ENCODE results near the gene WNT7B.

Gene WNT7B

GRCh38 chr22:45984316-45984916, 7.5 kb upstream of the WNT7B start:
- H3K9ac ChIP-seq, result no peak overlapping the region
- no peak overlapping the region for H3K4me3 ChIP-seq
- no peaks in the 10 kb centered on the region for H3K36me3 ChIP-seq
- peaks cover 35% of the 10 kb centered on the region for H3K9me3 ChIP-seq
- no peak overlapping the region for H3K4me2 ChIP-seq
- no peaks in the 10 kb centered on the region for H4K20me1 ChIP-seq
- no peaks in the 10 kb centered on the region for H3K4me1 ChIP-seq
- TF ChIP-seq Cebpa-rat (IDR thresholded peaks at IDR 0.05), result no peak
- H3K27ac ChIP-seq, result no peak overlapping the region
- no peaks in the 10 kb centered on the region for H3K27me3 ChIP-seq

- Histone ChIP-seq H3K4me3 (no peak overlapping the region), H3K9ac (no peak overlapping the region), H3K9me3 (peaks cover 35% of the 10 kb centered on the region), H3K4me2 (no peak overlapping the region), H4K20me1 (no peaks in the 10 kb centered on the region), H3K27me3 (no peaks in the 10 kb centered on the region), H3K27ac (no peak overlapping the region), H3K36me3 (no peaks in the 10 kb centered on the region), H3K4me1 (no peaks in the 10 kb centered on the region)
- no peak for TF ChIP-seq Cebpa-rat (IDR thresholded peaks at IDR 0.05)
Observed at GRCh38 chr22:45983797-45984196, 6.8 kb upstream of the WNT7B start.

DNA sequence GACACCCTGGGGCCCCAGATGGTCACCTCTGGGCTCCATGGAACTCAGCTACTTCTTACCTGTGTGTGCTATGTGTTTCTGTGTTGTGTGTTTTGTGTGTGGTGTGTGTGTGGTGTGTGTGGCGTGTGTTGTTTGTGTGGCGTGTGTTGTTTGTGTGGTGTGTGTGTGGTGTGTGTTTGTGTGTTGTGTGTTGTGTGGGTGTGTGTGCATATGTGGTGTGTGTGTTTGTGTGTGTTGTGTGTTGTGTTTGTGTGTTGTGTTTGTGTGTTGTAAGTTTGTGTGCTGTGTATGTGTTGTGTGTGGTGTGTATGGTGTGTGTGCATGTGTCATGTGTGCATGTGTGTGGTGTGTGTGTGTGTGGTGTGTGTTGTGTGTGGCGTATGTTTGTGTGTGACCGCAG, 3.8 kb upstream of the WNT7B start:
- no peak for TF ChIP-seq Cebpa-rat (IDR thresholded peaks at IDR 0.05)
- no peak overlapping the region for H3K9ac ChIP-seq
- H3K4me1 ChIP-seq, result peaks cover 26% of the 10 kb centered on the region
- H3K36me3 ChIP-seq, result no peaks in the 10 kb centered on the region
- no peak overlapping the region for H3K4me3 ChIP-seq
- peaks cover 25% of the 10 kb centered on the region for H4K20me1 ChIP-seq
- H3K4me2 ChIP-seq, result no peak overlapping the region
- H3K27ac ChIP-seq, result no peak overlapping the region
- H3K27me3 ChIP-seq, result peaks cover 28% of the 10 kb centered on the region
- H3K9me3 ChIP-seq, result peaks cover 10% of the 10 kb centered on the region

GRCh38 chr22:45980268-45980570, 3.3 kb upstream of the WNT7B start:
- no peak overlapping the region for H3K4me2 ChIP-seq
- no peak overlapping the region for H3K9ac ChIP-seq
- H3K9me3 ChIP-seq, result peaks cover 4% of the 10 kb centered on the region
- no peak overlapping the region for H3K27ac ChIP-seq
- no peak overlapping the region for H3K4me3 ChIP-seq
- H3K36me3 ChIP-seq, result no peaks in the 10 kb centered on the region
- H3K4me1 ChIP-seq, result peaks cover 31% of the 10 kb centered on the region
- H3K27me3 ChIP-seq, result peaks cover 34% of the 10 kb centered on the region
- no peak for TF ChIP-seq Cebpa-rat (IDR thresholded peaks at IDR 0.05)
- H4K20me1 ChIP-seq, result peaks cover 31% of the 10 kb centered on the region

DNA sequence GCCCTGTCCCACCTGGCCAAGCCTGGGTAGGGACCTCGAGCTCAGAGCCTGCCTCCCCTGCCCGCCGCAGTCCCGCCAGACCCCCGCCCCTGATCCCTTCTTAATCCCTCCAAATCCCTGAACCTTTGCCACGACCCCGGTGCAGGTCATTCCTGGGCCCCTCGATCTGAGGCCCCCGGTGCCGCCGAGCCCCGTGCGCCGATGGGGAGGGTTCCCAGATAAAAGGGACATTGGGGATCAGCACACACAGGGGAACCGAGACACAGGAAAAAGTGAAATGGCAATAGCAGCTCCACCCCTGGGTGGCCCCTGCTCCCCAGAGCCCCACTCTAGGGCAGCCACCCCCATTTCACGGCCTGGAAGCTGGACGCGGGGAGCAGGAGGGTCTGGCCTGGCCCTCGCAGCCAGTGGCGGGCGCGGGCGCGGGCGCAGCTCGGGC, 1.3 kb upstream of the WNT7B start:
- no peaks in the 10 kb centered on the region for H3K36me3 ChIP-seq
- H3K4me1 ChIP-seq, result peaks cover 39% of the 10 kb centered on the region
- no peak overlapping the region for H3K9ac ChIP-seq
- H3K4me3 ChIP-seq, result peak overlapping the region; percentile 71
- peaks cover 50% of the 10 kb centered on the region for H4K20me1 ChIP-seq
- no peak overlapping the region for H3K27ac ChIP-seq
- peak overlapping the region; percentile 92 for H3K4me2 ChIP-seq
- TF ChIP-seq Cebpa-rat (IDR thresholded peaks at IDR 0.05), result no peak
- H3K27me3 ChIP-seq, result peaks cover 53% of the 10 kb centered on the region
- no peaks in the 10 kb centered on the region for H3K9me3 ChIP-seq

GRCh38 chr22:45977551-45978274, 751 bp upstream of the WNT7B start:
- no peak for TF ChIP-seq Cebpa-rat (IDR thresholded peaks at IDR 0.05)
- no peak overlapping the region for H3K9ac ChIP-seq
- H3K27ac ChIP-seq, result no peak overlapping the region
- peak overlapping the region; percentile 92 for H3K4me2 ChIP-seq
- H3K9me3 ChIP-seq, result no peaks in the 10 kb centered on the region
- H3K4me3 ChIP-seq, result peak overlapping the region; percentile 71
- peaks cover 59% of the 10 kb centered on the region for H3K27me3 ChIP-seq
- H3K4me1 ChIP-seq, result peaks cover 45% of the 10 kb centered on the region
- H4K20me1 ChIP-seq, result peaks cover 56% of the 10 kb centered on the region
- H3K36me3 ChIP-seq, result no peaks in the 10 kb centered on the region

DNA sequence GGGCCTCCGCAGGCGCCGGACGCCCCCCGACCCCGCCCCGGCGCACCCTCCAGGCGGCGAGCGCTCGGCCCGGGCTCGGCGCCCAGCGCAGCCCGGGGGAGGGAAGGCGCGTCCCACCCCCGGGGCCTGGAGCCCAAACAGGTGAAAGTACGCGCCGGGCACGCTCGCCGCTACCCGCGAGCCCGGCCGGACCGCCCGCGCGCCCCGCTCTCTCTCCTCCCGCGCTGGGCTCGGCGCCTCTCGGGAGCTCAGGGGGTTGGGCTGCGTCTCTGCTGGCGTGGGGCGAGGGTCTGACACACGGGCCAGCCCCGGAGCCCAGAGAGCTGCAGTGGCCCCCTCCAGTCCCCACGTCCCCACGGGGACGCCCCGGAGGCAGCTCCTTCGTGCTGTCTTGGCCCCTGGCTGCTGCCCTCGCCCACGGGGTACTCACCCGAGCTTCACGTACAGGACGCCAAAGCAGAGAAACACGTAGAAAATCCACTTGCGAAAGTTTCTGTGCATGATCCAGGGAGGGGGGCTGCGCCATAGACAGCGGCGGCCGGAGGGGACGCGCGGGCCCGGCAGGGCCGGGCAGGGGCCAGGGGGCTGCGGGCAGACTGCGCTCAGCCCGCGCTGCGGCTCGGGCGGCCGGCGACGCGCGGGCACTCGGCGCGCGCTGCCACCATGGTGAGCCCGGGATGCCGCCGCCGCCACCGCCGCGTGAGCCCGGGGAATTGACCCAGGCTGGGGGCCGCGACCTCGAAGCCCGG, 534 bp downstream of the WNT7B start:
- H3K4me2 ChIP-seq, result peak overlapping the region; percentile 92

GRCh38 chr22:45975164-45976161, 1.5 kb downstream of the WNT7B start:
- Histone ChIP-seq H3K9ac (no peak overlapping the region), H3K4me2 (peak overlapping the region; percentile 92), H3K9me3 (no peaks in the 10 kb centered on the region), H3K27ac (no peak overlapping the region), H3K27me3 (peaks cover 81% of the 10 kb centered on the region), H3K36me3 (no peaks in the 10 kb centered on the region), H3K4me3 (peak overlapping the region; percentile 71), H3K4me1 (peaks cover 66% of the 10 kb centered on the region), H4K20me1 (peaks cover 77% of the 10 kb centered on the region)
- TF ChIP-seq Cebpa-rat (IDR thresholded peaks at IDR 0.05), result no peak

More for the DNA sequence above, 534 bp downstream of the WNT7B start:
- Histone ChIP-seq H3K36me3 (no peaks in the 10 kb centered on the region), H4K20me1 (peaks cover 68% of the 10 kb centered on the region), H3K9ac (no peak overlapping the region), H3K4me3 (peak overlapping the region; percentile 71), H3K4me1 (peaks cover 56% of the 10 kb centered on the region), H3K27ac (no peak overlapping the region), H3K27me3 (peaks cover 72% of the 10 kb centered on the region), H3K9me3 (no peaks in the 10 kb centered on the region)
- no peak for TF ChIP-seq Cebpa-rat (IDR thresholded peaks at IDR 0.05)

GRCh38 chr22:45974498-45974897, 2.5 kb downstream of the WNT7B start:
- Histone ChIP-seq H3K27ac (no peak overlapping the region), H3K27me3 (peaks cover 91% of the 10 kb centered on the region), H3K4me1 (peaks cover 76% of the 10 kb centered on the region), H3K9ac (no peak overlapping the region), H3K4me3 (no peak overlapping the region), H3K4me2 (no peak overlapping the region), H3K9me3 (no peaks in the 10 kb centered on the region), H4K20me1 (peaks cover 87% of the 10 kb centered on the region), H3K36me3 (no peaks in the 10 kb centered on the region)
- TF ChIP-seq Cebpa-rat (IDR thresholded peaks at IDR 0.05), result no peak

Data from BLaER1 (cell line).